Epithelial cell of proximal tubule (primary cell): Measurements from ENCODE around the gene CDHR5. TPM values are rescaled to one million over a fixed set of nuclear protein-coding genes. Genes with fewer than 3 reads are reported as not detected.

Experiments
- DNase-seq: peaks from one replicate; pipeline ENCODE4 v3.0.0-alpha.2; 2011; ENCODE audit warnings: low read depth
- H3K4me3 ChIP-seq: 2 replicates; pipeline ENCODE4 v1.5.1; 2011; ENCODE audit warnings: low read depth, mild to moderate bottlenecking, low read length
- CTCF ChIP-seq: conservative IDR thresholded peaks from 2 replicates; pipeline ENCODE4 v1.5.1; 2012; ENCODE audit warnings: low read depth, mild to moderate bottlenecking, low read length
- total RNA-seq: library from RNA; depleted of rRNA; stranded (reverse); fragments of >200 nt; gene quantifications from 2 replicates; pipeline ENCODE4 v1.2.3, GENCODE V29; 2015

CDHR5 gene
- total RNA-seq, 1 donor from 2014 or later: not detected

- DNase-seq: no peak
- TF ChIP-seq CTCF: no peak
- no peak overlapping the region for H3K4me3 ChIP-seq
Observed at GRCh38 chr11:586376-587316, 38.1 kb downstream of the CDHR5 start.

DNA sequence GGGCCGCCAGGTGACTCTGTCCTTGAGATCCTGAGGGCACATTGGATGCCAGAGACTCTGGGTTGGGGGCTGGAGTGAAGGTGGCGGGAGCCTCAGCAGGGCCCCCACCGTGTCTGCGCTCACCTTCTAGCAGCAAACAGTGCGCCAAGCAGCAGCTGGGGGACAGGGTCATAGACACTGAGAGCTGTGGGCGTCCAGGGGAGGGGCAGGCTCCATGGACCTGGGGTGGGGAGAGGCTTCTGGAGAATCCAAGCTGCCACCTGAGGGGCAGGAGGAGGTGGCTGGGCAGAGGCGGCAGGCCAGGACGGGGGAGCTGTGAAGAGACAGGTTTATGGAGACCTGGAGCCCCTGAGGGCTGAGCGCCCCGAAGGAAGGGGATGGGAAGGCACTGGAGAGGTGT, 40.5 kb downstream of the CDHR5 start:
- no peak overlapping the region for H3K4me3 ChIP-seq
- DNase-seq: no peak
- TF ChIP-seq CTCF: no peak

DNA sequence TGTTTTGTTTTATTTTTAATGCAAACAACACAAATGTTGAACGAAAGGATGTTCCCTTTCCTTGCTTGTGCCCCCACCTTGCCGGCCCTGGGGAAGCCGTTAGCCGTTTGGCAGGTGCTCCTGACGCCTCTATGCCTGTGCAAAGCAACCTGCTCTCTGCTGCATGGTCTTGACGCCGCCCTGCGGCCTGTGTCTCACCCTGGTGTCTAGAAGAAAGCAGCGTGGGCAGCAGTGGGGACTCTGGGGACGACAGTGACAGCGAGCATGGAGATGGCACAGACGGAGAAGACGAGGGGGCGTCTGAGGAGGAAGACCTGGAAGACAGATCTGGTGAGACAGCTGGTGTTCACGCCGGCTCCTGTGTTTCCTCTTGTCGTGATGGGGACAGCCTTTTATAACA, 43.0 kb downstream of the CDHR5 start:
- no peak for DNase-seq
- TF ChIP-seq CTCF: no peak

DNA sequence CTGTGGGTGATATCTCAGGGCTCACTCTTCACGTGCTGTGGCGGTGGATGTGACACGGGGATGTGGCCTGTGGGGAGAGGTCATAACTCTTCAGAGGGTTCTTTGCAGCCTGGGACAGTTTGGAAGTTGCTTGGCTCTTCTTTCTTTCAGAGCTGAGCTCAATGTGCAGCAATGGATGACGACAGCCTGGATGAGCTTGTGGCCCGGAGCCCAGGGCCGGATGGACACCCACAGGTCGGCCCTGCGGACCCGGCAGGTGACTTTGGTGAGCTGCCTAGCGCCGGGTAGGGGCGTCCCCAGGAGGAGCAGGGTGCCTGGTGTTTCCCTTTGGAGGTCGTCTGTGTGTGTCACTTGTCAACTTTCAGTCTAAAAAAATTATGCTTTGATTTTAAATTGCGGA, 43.4 kb downstream of the CDHR5 start:
- DNase-seq: no peak
- no peak overlapping the region for H3K4me3 ChIP-seq
- TF ChIP-seq CTCF: no peak

More for the DNA sequence above, 43.0 kb downstream of the CDHR5 start:
- no peak overlapping the region for H3K4me3 ChIP-seq

- H3K4me3 ChIP-seq: no peak overlapping the region
- no peak for DNase-seq
- TF ChIP-seq CTCF: no peak
Observed at GRCh38 chr11:579830-580601, 44.7 kb downstream of the CDHR5 start.

GRCh38 chr11:578276-579035, 46.3 kb downstream of the CDHR5 start:
- no peak for TF ChIP-seq CTCF
- DNase-seq: no peak
- H3K4me3 ChIP-seq: peak overlapping the region; percentile 97
